GM21619 (cell line): ENCODE data around the gene BCCIP.
A peak's percentile ranks its signal among the peaks of the same experiment; 100 is the strongest.

ENCODE experiments used
- ATAC-seq: cut with Tn5 transposase; IDR thresholded peaks from one replicate; pipeline ENCODE4 v1.9.1; 2021; ENCODE audit not compliant: unreplicated experiment

BCCIP gene

DNA sequence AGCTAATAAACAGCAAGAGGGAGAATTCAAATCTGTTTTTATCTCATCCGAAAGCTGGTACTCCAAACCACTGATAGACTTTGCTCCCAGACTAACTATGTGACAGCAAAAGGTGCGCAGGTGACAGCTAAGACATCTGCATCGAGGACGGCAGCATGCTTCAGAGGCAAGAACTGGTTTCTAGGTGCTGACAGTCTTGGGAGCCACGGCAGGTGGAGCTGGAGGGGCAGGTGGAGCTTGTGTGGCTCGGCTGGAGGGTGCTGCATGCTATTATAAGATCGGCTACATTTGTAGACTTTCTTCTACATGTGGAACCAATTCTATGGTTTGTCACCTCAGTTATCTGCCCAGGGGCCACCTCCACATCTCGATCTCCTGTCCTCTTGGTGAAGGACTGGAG, 25.9 kb upstream of the BCCIP start:
- ATAC-seq, result no peak

DNA sequence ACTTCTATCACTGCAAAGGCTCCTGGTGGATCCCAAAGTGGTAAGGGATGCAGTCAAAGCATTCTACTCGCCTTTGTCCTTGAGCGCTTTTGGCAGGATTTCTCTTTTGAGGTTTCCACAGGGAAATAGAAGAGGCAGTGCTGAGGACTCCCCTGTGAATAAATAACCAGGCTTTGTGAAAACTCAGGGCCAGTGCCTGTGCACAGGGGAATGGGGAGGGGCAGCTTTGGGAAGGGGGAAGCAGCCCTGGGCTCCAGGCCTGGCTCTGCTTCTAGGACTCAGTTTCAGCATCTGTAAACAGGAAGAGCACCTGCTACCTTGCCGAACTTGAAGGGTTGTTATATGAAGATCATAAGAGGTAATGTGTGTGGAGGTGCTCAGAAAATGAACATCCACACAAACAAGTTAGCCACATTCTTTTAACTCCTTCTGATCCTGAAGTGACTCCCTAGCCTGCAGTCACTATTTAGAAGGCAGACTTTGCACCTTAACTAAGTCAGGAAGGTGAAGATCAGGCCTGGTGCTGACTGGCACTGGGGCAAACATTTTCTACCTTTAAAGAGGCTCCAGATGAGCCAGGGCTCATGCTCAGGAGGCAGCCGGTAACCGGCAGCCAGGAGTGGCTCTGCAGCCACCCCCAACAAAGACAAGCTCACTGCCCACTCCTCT, 25.2 kb upstream of the BCCIP start:
- no peak for ATAC-seq

DNA sequence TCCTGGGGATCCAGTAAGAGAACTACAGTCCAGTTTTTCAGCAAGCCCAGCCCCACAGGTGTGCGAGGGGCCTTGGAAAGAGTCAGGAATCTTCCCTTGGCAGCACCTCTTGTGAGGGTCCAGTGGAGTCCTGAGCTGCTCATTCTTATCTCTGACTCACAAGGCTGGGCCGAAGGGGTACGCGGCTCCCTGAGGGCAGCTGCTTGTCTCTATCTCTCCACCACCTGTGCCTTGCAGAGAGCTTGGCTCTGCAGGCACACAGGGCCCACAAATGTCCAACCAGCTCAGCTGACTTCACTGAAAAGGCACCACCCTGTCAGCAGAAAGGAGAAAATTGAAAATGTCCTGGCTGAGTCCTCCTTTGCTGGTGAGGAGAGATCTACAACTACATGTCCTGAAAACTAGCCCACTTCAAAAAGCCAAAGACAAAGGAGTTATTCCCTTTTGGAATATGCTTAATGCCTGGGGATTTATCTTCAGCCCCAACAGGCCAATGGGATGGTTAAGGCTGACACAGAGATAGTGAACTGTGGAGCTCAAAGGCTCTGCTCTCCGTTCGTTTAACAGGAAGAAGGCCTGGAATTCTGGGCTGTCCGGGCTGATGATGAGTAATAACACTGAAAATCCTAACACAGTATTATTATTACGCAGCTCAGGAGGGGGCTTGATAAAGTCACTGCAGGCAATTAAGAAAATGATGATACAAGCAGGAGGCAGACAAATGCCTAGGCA, 23.7 kb upstream of the BCCIP start:
- ATAC-seq, result no peak

DNA sequence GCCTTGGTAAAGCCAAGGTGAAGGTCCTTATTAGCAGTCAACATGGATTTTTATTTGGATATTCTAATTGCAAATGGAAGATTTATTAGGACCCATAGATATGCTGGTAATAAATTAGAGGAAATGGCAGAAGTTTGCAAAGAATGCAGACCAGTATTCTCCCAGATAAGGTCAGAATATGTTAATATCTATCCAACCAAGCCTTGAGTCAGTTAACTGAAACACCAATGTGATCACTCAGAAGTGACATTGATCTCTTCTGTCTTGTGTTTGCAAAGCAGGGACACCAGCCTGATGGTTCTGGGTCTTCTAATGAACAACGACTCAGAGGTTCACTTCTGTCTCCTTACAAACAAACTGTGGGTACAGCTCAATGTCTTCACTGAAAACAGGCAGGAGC, 21.8 kb upstream of the BCCIP start:
- ATAC-seq, result no peak

DNA sequence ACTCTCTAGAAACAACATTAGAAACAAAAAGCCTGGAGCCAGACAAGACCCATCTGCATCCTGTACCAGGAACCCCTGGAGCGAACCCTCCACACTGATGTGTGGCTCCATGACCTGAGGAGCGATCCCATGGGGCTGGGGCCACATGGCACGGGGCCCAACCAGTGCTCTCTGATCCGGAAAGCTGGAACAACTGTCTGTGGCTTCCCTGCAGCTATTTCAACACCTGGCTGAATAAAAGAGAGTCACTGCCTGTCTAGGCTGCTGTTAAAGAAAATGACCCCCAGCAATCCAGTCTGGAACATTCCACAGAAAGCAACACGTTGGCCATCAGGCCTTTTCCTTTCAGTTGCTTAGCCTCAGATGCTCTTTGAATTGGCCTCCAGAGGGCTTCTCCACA, 21.2 kb upstream of the BCCIP start:
- ATAC-seq, result no peak

DNA sequence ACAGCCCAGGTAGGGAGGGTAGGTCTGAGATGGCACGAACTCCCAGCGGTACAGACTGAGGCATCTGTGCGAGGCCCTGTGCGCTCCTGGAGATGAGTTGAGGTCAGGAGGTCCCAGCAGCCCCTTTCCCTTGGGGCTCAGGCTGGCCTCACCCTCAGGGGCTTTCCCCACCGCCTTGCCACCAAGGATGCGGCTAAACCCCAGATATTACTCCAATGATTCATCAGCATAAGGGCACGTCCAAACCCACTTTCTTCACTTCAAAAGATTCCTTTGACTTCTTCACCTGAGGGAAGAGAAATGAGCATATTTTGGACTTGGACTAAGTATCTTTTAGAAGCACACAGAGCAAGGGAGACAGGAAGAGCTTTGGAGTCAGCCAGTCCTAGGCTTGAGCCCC, 20.6 kb upstream of the BCCIP start:
- ATAC-seq, result no peak

DNA sequence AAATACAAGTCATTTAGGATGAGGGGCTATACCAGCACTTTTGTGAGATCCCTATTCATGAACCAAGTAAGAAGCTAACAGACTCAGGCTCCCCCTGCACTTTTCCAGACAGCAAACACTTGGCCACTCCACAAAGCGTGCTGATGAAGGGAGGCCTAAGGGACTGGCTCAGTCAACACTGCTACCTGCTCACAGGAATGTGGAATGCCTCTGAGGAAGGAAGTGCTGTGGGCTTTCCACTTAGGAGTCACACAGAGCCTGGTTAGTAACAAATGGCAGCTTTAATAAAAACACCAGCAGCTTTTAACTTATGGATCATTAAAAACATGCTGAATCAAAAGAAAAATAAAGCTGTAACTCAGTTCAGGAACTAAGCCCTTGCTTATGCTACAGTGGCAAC, 15.3 kb upstream of the BCCIP start:
- no peak for ATAC-seq

DNA sequence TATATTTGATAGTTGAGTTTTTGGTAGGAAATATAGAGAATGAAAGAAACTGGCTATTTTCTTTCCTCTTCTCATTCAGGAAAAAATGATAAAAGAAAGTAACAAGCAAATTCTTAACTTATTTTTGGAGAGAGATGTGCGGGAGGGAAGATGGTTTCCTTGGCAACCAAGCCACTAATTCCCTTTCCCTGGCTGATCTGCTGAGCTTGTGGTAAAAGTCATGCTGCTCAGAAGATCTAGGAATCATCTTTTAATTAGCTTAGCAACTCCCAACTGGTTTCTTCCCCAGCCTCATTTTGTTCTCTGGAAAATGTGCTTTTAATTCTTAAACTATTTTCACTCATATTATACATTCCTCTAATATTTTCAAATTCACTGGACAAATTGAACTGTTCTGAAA, 12.1 kb upstream of the BCCIP start:
- no peak for ATAC-seq

DNA sequence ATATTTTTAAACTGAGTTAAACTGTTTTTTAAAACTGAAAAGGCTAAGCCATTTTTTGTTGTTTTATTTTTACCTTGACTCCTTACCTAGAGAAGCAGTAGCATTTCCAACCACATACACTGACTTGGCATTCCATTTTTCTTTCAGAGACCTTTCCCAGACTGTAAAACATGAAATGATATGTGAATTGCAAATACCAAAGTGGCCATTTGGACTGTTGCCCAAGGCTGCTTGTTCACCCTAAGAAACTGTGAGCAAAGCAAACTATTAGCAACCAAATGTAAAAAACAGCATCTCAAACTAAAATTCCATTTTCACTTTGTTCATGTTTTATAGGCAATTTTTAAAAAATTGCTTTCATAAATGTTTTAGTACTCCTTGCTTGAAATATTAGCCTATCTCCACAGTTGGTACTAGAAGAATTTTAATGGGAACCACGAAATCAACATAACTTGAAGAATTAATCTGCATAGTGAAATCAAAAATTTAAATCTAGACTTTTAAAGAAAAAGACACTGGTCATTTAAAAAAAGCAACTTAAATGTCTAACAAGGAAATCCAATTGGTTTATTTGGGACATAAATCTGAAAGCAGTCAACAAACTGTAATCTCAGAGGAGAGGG, 11.1 kb upstream of the BCCIP start:
- ATAC-seq, result no peak

DNA sequence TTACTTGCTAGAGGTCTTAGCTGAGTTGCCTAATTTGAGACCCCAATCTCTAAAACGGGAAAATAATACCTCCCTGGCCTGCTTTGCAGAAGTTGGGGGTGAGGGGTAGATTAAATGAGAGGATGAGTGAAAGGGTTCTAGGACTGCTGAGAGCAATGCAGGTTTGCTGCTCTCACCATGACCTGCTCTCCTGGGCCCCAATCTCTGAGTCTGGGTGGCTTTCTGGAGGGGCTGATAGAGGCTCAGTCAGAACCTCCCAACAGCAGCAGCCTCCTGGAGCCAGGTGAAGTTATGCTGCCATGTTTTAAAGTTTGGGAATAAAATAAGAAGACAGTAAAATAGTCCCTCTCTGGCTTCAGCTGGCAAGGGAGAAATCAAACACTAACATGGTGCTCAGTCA, 7.6 kb upstream of the BCCIP start:
- no peak for ATAC-seq

DNA sequence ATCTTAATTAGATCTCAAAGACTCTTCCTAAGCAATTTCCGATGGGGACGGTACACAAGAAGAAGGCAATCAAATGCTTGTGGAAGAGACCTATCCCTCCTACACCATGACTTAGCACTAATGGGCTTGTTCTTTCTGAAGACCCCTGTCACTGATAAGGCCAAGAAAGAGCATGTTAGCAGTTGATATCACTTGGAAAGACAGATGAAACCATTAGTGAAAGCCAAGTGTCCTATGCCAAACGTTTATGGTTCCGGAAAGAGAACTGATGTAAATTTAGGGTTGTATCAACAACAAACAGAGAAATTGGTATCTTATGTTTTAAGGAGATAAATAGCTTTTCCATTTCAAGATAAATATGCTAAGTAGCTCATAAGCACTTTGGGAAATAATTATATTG, 6.8 kb upstream of the BCCIP start:
- ATAC-seq, result no peak

DNA sequence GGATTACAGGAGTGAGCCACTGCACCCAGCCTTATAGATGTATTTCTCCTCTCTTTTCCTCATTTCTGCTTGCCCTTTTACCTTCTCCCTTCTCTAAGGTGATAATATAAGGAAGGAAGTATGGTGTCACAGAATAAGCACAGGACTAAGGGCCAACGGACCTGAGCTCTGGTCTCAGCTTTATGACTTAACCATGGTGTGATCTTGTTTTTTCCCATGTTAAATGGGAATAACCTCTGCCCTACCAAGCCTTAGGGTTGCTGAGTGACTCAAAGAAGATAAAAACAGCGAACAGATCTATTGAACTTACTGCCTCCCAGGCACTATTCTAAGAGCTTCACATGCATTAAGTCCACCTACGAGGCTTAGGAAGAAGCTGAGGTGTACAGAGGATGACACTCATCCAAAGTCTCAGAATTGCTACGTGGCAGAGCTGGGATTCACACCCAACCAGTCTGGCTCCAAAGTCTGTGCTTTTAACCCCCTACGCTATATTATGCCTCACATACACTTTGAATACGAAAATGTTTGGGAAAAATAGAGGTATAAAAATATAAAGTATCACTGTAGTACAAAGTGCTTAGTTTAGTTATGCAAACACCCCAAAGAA, 5.9 kb upstream of the BCCIP start:
- ATAC-seq, result no peak

DNA sequence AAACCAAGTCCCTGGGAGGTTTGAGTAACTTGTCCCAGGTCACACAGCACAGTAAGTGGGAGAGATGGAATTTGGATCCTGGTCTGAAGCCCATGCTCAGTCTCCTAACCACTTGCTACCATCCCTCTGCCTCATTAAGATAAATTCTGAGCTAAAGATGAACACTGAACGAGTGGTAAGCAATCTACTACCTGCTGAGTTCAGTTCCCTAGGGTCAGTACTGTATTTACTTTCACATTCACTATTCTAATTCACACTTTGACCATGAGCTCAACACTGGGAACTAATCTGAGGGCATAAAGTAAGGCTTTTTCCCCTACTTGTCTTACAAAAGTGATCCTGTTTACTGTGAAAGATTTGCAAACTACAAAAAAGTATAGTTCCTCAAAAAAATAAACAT, 2.6 kb upstream of the BCCIP start:
- peak; percentile 58 for ATAC-seq

DNA sequence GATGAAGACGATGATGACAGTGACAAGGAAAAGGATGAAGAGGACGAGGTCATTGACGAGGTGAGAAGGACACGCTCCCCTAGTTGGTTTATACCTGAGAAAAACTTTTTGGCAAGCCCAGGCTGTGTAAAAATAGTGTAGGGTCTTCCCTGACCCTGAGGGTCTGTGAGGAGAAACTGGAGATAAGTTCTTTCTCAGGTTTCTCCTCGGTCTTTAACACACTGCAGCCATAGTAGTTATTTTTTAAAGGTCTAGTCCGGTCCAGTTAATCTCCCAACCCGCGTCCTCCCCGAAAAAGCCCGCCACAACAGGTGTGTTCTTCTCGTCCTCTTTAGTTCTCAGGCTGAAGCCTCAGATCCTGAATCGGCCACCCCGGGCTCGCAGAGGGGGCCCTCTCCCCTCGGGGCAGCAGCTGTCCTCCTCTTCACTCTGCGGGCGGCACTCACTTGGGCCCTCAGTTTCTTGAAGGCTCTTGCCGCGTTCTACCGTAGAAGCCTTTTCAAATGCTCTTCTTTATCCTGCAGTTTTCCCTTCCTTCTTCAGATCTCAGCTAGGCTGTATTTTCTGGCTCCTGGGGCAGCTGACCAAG, 411 bp downstream of the BCCIP start:
- no peak for ATAC-seq

DNA sequence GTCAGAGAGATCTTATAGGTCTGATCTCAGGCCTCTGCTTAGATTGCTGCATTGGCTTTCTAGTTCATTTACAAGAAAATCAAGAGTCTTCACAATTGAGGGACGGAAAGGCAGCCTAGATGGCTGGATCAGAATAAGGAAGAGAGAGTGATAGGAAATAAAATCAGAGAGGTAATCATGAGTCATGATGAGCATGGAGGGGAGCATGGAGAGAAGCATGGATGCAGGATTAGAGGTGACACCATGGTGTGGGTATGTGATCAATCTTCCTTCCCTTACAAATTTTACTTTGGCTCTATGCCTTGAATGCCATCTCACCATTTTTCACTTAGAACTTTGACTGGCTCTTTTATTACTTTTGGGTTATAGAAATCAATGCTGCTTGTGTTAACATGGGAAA, 1.4 kb downstream of the BCCIP start:
- no peak for ATAC-seq

DNA sequence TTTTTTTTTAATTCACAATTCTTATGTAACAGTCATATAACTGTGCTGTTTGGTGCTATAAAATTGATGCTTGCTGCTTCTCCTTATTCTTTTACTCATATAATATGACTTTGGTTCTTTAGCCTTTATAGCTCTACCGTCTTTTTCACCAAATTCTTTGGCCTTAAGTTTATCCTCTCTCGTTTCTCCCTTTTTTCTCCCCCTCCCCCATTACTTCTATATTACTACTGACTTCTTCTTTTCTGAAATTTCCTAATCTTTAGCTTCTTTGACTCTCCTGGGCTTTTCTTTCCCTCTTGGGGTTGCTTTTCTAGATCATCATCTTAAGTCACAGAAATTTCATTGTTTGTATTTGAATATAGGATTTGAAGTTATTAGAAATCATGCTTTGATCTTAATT, 3.8 kb downstream of the BCCIP start:
- ATAC-seq, result no peak

DNA sequence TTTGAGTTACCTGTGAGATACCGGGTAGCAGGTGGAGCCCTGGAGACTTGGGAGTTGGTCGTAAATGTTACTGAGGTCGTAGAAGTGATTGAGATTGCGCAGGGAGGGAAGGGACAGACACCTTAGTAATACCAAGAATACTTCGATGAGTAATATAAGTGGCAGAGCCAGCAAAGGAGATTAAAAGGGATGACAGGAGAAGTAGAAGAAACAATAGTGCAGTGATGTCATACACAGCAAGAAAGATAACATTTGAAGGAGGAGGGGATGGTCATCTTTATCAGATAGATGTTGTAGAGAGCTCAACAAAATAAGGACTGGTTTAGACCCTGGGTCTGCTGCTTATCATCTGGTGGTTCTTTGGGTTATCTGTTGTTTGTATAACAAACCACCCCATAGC, 5.0 kb downstream of the BCCIP start:
- ATAC-seq, result no peak

DNA sequence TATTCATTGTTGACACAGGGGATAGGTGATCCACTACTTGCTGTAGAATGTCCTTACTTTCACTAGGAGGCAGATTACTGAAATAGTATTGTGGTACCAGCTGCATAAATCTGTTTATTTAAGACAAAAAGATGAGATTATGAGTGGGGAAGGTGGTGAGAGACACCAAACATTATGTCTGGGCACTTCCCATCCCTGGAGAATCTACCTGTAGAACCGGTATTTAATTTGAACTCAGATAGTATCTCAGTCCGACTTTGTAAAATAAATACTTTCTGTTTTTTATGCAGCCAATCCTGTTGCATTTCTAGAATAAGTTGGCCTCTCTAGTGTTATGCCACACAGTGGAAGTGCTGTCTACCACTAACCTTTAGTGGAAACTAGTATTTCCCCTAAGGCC, 13.4 kb downstream of the BCCIP start:
- no peak for ATAC-seq

DNA sequence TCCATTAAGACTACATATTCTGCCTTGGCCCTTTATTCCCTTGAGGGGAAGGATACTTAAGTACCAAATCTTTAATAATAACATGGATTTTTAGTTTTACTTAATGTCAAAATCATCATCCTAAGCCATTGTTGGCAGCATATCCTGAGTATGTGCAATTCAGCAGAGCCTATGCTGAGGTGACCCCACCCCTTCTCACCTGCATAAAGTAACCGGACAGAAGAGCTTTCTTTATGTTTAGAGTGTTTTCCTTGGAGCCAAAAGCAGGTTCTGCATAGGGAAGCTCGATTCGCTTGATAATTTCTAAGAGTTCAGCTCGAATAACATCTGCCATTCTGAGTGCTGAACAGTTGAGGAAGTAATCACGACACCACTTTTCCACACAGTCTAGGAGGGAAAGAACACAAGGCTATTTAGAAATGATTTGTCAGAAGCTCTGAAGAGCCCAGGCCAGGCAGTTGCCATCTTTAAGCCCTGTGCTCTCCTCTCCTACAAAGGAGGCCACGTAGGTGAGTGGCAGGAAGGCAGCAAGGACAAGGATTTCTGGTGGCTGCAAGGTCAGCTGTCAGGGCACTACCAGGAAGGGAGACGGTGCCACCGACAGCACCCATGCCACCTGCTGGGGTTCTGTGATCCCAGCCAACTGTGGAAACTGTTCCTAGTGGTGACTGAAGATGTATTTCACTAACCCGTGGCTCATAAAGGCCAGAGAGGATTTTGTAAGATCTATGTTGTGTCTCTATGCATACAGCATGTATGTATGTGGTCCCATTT, 15.6 kb downstream of the BCCIP start:
- ATAC-seq, result no peak

DNA sequence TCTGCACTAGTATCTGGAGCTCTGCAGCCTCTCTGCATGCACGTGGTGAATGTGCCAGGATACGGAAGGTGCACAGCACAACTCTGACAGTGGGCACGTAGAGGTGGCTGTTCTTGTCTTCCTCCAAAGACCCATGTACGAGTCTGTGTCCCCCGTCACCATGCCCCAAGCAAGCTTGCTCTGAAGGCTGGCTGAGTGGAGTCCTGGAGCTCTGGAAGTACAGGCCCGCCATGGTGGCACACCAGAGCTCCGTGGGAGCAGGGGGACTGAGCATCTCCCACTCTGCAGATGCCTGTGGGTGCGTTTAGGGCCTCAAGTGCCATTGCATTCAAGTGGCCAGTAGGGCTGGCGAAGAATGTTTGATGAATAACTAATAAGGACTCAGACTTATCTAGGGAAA, 17.1 kb downstream of the BCCIP start:
- no peak for ATAC-seq

DNA sequence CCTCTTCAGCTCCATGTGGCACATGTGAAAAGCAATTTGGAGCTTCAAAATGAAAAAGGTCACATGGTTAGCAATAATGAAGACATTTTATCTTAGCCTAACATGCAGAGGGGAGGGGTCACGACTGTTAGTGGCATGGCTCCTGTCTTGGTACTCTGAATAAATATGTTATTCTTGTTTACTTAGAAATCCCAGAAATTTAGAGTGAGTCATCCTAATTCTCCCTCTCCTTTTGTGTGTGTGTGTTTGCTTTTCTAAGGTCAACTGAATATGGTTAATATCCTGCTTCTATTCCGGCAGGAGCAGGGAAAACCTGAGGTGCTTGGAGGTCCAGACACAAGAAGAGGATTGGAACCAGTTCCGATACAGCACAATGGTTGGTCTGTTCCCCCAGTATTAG, 17.6 kb downstream of the BCCIP start:
- ATAC-seq, result no peak
